HEK293 (cell line): Measurements from ENCODE around the gene SLC35E1.

Experiments used
- CTCF ChIP-seq: fragments of 450-650 bp; formaldehyde crosslinking; IDR thresholded peaks from 2 replicates; pipeline ENCODE4 v1.5.1; 2016; ENCODE audit warnings: missing biosample characterization, missing genetic modification characterization
- SP2 ChIP-seq: fragments of 450-650 bp; formaldehyde crosslinking; IDR thresholded peaks from 2 replicates; pipeline ENCODE4 v1.5.1; 2016; ENCODE audit warnings: missing biosample characterization, missing genetic modification characterization
- TSHZ1 ChIP-seq: fragments of 450-650 bp; formaldehyde crosslinking; IDR thresholded peaks from 2 replicates; pipeline ENCODE4 v1.5.1; 2016; ENCODE audit warnings: missing biosample characterization, missing genetic modification characterization, borderline replicate concordance
- ZBTB1 ChIP-seq: fragments of 450-650 bp; formaldehyde crosslinking; IDR thresholded peaks from 2 replicates; pipeline ENCODE4 v1.5.1; 2016; ENCODE audit warnings: missing biosample characterization, missing genetic modification characterization
- ZBTB17 ChIP-seq: fragments of 450-650 bp; formaldehyde crosslinking; IDR thresholded peaks from 2 replicates; pipeline ENCODE4 v1.5.1; 2016; ENCODE audit warnings: missing biosample characterization, missing genetic modification characterization
- ZBTB49 ChIP-seq: fragments of 450-650 bp; formaldehyde crosslinking; IDR thresholded peaks from 2 replicates; pipeline ENCODE4 v1.5.1; 2016; ENCODE audit warnings: missing biosample characterization, missing genetic modification characterization, low read depth
- ZEB2 ChIP-seq: fragments of 450-650 bp; formaldehyde crosslinking; IDR thresholded peaks from 2 replicates; pipeline ENCODE4 v1.5.1; 2016; ENCODE audit warnings: missing biosample characterization, missing genetic modification characterization
- ZNF623 ChIP-seq: fragments of 450-650 bp; formaldehyde crosslinking; IDR thresholded peaks from 2 replicates; pipeline ENCODE4 v1.5.1; 2016; ENCODE audit warnings: missing biosample characterization, missing genetic modification characterization
- ZNF76 ChIP-seq: fragments of 450-650 bp; formaldehyde crosslinking; IDR thresholded peaks from 2 replicates; pipeline ENCODE4; 2016; ENCODE audit warnings: low read depth, missing biosample characterization, missing genetic modification characterization, borderline replicate concordance
- ZNF785 ChIP-seq: fragments of 450-650 bp; formaldehyde crosslinking; IDR thresholded peaks from 2 replicates; pipeline ENCODE4 v1.5.1; 2016; ENCODE audit warnings: missing biosample characterization, missing genetic modification characterization

- no peak for TF ChIP-seq ZBTB1 (tag by site-specific recombination)
- no peak for TF ChIP-seq CTCF (tag by site-specific recombination)
- TF ChIP-seq ZBTB17 (tag by site-specific recombination) = no peak
- no peak for TF ChIP-seq SP2 (tag by site-specific recombination)
- TF ChIP-seq ZNF785 (tag by site-specific recombination) = no peak
- no peak for TF ChIP-seq ZNF76 (tag by site-specific recombination)
- no peak for TF ChIP-seq TSHZ1 (tag by site-specific recombination)
- TF ChIP-seq ZEB2 (tag by site-specific recombination) = no peak
- no peak for TF ChIP-seq ZNF623 (tag by site-specific recombination)
- no peak for TF ChIP-seq ZBTB49 (tag by site-specific recombination)
Measured at GRCh38 chr19:16587833-16588823, 15.9 kb upstream of the SLC35E1 start.
